GM12872 (cell line): ENCODE data around the gene VPS33A.

Experiments
- TF ChIP-seq, protein P1 (sequence below): IDR thresholded peaks from 3 replicates; pipeline ENCODE4 v1.5.1; 2011; ENCODE audit warnings: low read depth, mild to moderate bottlenecking, low read length, moderate library complexity; ENCODE audit not compliant: insufficient read depth

The VPS33A gene

DNA sequence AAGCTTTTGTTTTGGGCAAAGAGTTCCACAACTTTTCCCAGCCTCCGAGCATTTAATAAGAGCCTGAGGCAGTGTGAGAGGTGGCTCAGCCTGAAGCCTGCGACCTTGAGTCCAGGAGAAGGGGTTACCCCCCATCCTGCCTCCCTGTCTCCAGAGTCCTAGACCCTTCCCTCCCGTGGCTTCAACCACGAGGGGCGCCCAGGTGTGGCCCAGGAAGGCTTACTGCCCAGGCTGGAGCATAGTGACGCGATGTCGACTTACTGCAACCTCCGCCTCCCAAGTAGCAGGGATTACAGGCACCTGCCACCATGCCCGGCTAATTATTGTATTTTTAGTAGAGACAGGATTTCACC, 82.7 kb downstream of the VPS33A start:
- TF ChIP-seq, protein P1, sequence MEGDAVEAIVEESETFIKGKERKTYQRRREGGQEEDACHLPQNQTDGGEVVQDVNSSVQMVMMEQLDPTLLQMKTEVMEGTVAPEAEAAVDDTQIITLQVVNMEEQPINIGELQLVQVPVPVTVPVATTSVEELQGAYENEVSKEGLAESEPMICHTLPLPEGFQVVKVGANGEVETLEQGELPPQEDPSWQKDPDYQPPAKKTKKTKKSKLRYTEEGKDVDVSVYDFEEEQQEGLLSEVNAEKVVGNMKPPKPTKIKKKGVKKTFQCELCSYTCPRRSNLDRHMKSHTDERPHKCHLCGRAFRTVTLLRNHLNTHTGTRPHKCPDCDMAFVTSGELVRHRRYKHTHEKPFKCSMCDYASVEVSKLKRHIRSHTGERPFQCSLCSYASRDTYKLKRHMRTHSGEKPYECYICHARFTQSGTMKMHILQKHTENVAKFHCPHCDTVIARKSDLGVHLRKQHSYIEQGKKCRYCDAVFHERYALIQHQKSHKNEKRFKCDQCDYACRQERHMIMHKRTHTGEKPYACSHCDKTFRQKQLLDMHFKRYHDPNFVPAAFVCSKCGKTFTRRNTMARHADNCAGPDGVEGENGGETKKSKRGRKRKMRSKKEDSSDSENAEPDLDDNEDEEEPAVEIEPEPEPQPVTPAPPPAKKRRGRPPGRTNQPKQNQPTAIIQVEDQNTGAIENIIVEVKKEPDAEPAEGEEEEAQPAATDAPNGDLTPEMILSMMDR, result no peak

DNA sequence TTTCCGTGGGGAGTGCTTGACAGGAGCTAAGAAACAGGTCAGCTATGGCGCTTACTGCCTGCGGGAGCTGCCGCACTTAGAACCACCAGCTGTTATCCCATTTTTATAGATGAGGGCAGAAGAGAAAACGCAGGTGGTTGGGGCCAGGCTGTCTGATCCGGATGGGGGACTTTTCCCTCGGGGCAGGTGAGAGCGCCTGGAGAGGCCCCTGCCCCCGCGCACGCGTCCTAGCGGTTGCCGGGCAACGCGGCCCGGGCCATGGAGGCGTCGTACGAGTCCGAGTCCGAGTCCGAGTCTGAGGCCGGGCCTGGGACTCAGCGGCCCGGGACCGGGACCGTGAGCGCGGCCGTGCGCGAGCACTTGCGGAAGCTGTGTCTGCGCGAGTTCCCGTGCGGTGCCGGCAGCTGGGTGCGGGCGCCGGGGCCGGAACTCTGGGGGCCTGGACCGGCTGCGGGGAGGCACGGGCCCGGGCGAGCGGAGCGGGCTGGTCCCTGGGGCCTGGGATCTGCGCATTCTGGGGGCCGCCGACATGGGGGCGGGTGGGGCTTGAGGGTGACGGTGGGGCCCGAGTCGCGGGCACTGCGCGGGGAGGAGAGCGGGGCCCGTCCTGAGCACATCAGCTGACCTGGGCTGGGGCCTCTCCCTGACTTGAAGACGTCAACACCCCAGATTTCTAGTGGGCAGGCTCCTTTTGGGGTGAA, 83.3 kb downstream of the VPS33A start, which contains the start of gene LRRC43:
TSS of gene LRRC43 (plus strand) at position 237 of the 701 bp plus-strand sequence. CDS start at position 259, 22 bp downstream.
- TF ChIP-seq, protein P1, result no peak
